GM23338 (cell line): Measurements from ENCODE around the gene TAF1L. TPM values are rescaled to one million over a fixed set of nuclear protein-coding genes. Genes with fewer than 3 reads are reported as not detected.

Source experiments
- ATAC-seq: fragments of 200-7000 bp; cut with Tn5 transposase; 3 replicates; pipeline ENCODE4 v1.9.1; 2020
- DNase-seq: peaks from one replicate; pipeline ENCODE4 v3.0.0-alpha.2; 2015; ENCODE audit warnings: low spot score
- H2AFZ ChIP-seq: fragments of 200-600 bp; sonication (generic); 2 replicates; pipeline ENCODE4 v1.8.0; 2016; ENCODE audit warnings: antibody characterized with exemption, mild to moderate bottlenecking, moderate library complexity
- H3F3A ChIP-seq: fragments of 200-600 bp; sonication (generic); replicated peaks from 2 replicates; pipeline ENCODE4 v1.8.0; 2017; ENCODE audit warnings: antibody characterized with exemption, mixed run types, low read depth
- H3K27ac ChIP-seq: fragments of 200-600 bp; sonication (generic); 2 replicates; pipeline ENCODE4 v1.6.1; 2016; ENCODE audit warnings: low read depth
- H3K27me3 ChIP-seq: fragments of 200-600 bp; sonication (generic); 2 replicates; pipeline ENCODE4 v1.8.0; 2016; ENCODE audit warnings: mild to moderate bottlenecking, mixed run types, moderate library complexity; ENCODE audit not compliant: insufficient read depth
- H3K36me3 ChIP-seq: fragments of 200-600 bp; sonication (generic); 2 replicates; pipeline ENCODE4 v1.8.0; 2016; ENCODE audit warnings: mild to moderate bottlenecking; ENCODE audit not compliant: insufficient read depth
- H3K4me1 ChIP-seq: fragments of 200-600 bp; sonication (generic); 2 replicates; pipeline ENCODE4 v1.8.0; 2016; ENCODE audit warnings: mild to moderate bottlenecking, moderate library complexity; ENCODE audit not compliant: insufficient read depth
- H3K4me2 ChIP-seq: fragments of 200-600 bp; sonication (generic); 2 replicates; pipeline ENCODE4 v1.7.1; 2017; ENCODE audit warnings: mixed run types
- H3K4me3 ChIP-seq: fragments of 200-600 bp; sonication (generic); 2 replicates; pipeline ENCODE4 v1.6.1; 2016; ENCODE audit warnings: mixed run types
- H3K79me2 ChIP-seq: fragments of 200-600 bp; sonication (generic); replicated peaks from 2 replicates; pipeline ENCODE4 v1.8.0; 2017; ENCODE audit warnings: mild to moderate bottlenecking; ENCODE audit not compliant: insufficient read depth
- H3K9me2 ChIP-seq: fragments of 200-600 bp; sonication (generic); 2 replicates; pipeline ENCODE4 v1.8.0; 2017; ENCODE audit not compliant: insufficient read depth
- H4K20me1 ChIP-seq: fragments of 200-600 bp; sonication (generic); replicated peaks from 2 replicates; pipeline ENCODE4 v1.8.0; 2017; ENCODE audit warnings: mild to moderate bottlenecking; ENCODE audit not compliant: insufficient read depth
- H3K27ac Mint-ChIP-seq: 2 replicates; pipeline ENCODE4 v1.8.0; 2020; ENCODE audit warnings: inconsistent platforms, mild to moderate bottlenecking, moderate library complexity, mixed read lengths
- H3K27me3 Mint-ChIP-seq: 3 replicates; pipeline ENCODE4 v1.8.0; 2022; ENCODE audit warnings: low read depth, mild to moderate bottlenecking, moderate library complexity, mixed read lengths, inconsistent platforms; ENCODE audit not compliant: insufficient read depth, poor library complexity
- H3K36me3 Mint-ChIP-seq: 3 replicates; pipeline ENCODE4 v1.8.0; 2021; ENCODE audit warnings: low read depth, mild to moderate bottlenecking, inconsistent platforms, moderate library complexity, mixed read lengths
- H3K4me1 Mint-ChIP-seq: 3 replicates; pipeline ENCODE4 v1.8.0; 2020; ENCODE audit warnings: mild to moderate bottlenecking, inconsistent platforms, mixed read lengths
- H3K4me3 Mint-ChIP-seq: 3 replicates; pipeline ENCODE4 v1.8.0; 2021; ENCODE audit warnings: moderate library complexity, mild to moderate bottlenecking, inconsistent platforms, mixed read lengths
- H3K9me3 Mint-ChIP-seq: 3 replicates; pipeline ENCODE4 v1.8.0; 2020; ENCODE audit warnings: moderate library complexity, mild to moderate bottlenecking, inconsistent platforms, mixed read lengths
- CREB1 ChIP-seq: fragments of 250-450 bp; sonication (Bioruptor Pico); IDR thresholded peaks from 2 replicates; pipeline ENCODE4 v1.5.0; 2020; ENCODE audit warnings: low read depth, mild to moderate bottlenecking, moderate library complexity
- CTCF ChIP-seq, 2 experiments: fragments of 200-600 bp in 1 of 2; sonication (generic) in 1 of 2; conservative IDR thresholded peaks; 2 replicates each; pipeline versions ENCODE4 v1.5.1 to v1.6.1; 2016 to 2017; ENCODE audit warnings: antibody characterized with exemption in 2 of 2, low read depth in 2 of 2, mild to moderate bottlenecking in 2 of 2, moderate library complexity in 1 of 2
- ETS1 ChIP-seq: IDR thresholded peaks from 2 replicates; pipeline ENCODE4 v1.6.1; 2016; ENCODE audit warnings: antibody characterized with exemption
- EZH2 ChIP-seq: fragments of 200-600 bp; sonication (generic); IDR thresholded peaks from one replicate; pipeline ENCODE4 v1.8.0; 2017; ENCODE audit warnings: antibody characterized with exemption, mild to moderate bottlenecking, low read depth; ENCODE audit not compliant: unreplicated experiment
- EZH2phosphoT487 ChIP-seq: fragments of 200-600 bp; sonication (generic); IDR thresholded peaks from one replicate; pipeline ENCODE4 v1.8.1; 2018; ENCODE audit warnings: antibody characterized with exemption; ENCODE audit not compliant: unreplicated experiment
- JUNB ChIP-seq: IDR thresholded peaks from one replicate; pipeline ENCODE4 v1.6.1; 2016; ENCODE audit warnings: antibody characterized with exemption; ENCODE audit not compliant: unreplicated experiment
- NANOG ChIP-seq: IDR thresholded peaks from 2 replicates; pipeline ENCODE4 v1.6.1; 2016; ENCODE audit warnings: antibody characterized with exemption, borderline replicate concordance
- POLR2AphosphoS5 ChIP-seq: IDR thresholded peaks from 2 replicates; pipeline ENCODE4 v1.6.1; 2016; ENCODE audit warnings: antibody characterized with exemption, low read depth
- REST ChIP-seq: IDR thresholded peaks from one replicate; pipeline ENCODE4 v1.6.1; 2018; ENCODE audit warnings: antibody characterized with exemption; ENCODE audit not compliant: unreplicated experiment
- ZNF114 ChIP-seq: fragments of 250-450 bp; sonication (Bioruptor Pico); IDR thresholded peaks from 2 replicates; pipeline ENCODE4 v1.5.0; 2020; ENCODE audit warnings: mild to moderate bottlenecking, moderate library complexity
- ZNF331 ChIP-seq: fragments of 250-450 bp; sonication (Bioruptor Pico); IDR thresholded peaks from 2 replicates; pipeline ENCODE4 v1.5.0; 2020; ENCODE audit warnings: low read depth, mild to moderate bottlenecking, moderate library complexity
- polyA plus RNA-seq: library from polyadenylated mRNA; unstranded; fragments of >200 nt; fragmentation: Nextera tagmentation; extraction: Ambion mirVana; gene quantifications from 2 replicates; pipeline ENCODE4 v1.2.1, GENCODE V29; 2016
- total RNA-seq: library from RNA; depleted of rRNA; stranded (reverse); fragments of >200 nt; shearing (Covaris generic); gene quantifications from 2 replicates; pipeline ENCODE4 v1.2.3, GENCODE V29; 2014

Gene TAF1L
- total and polyA plus RNA-seq, 2 experiments from 2014 or later, result 0.07 TPM; not detected in 1

DNA sequence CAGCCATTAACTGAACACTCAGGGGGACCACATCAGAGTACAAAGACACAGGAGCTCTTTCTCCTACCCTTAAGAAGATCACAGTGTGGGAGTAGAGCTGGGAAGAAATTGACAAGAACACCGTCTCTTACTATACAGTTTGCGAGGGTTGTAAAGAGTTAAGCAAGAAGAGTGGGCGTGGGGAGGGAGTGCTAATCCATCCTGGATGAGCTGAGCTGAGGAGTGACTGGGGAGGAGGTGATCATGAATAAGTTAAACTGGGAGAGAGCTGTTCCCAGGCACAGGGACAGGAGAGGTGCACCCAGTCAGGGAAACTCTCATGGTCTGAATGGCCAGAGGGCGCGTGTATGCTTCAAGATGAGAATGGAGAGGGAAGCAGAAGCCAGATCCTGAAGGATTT lies 17.2 kb downstream of the TAF1L start (continued):
- TF ChIP-seq JUNB (no peak), REST (no peak), ZNF114 (CRISPR knock-in tag) (no peak), NANOG (no peak), CREB1 (CRISPR knock-in tag) (no peak), CTCF (conservative IDR thresholded peaks at IDR 0.05; ENCODE audit: low read depth in 2 of 2) (no peak), EZH2phosphoT487 (no peak), ZNF331 (CRISPR knock-in tag) (no peak), POLR2AphosphoS5 (no peak)

- no peak for DNase-seq
- no peaks in the 10 kb centered on the region for H3K79me2 ChIP-seq
- H3F3A ChIP-seq, result no peaks in the 10 kb centered on the region
- no peaks in the 10 kb centered on the region for H3K36me3 ChIP-seq
- H3K4me2 ChIP-seq, result no peak overlapping the region
- Mint-ChIP-seq H3K27ac (no peak overlapping the region), H3K36me3 (no peaks in the 10 kb centered on the region), H3K4me3 (no peak overlapping the region), H3K27me3 (no peaks in the 10 kb centered on the region), H3K4me1 (no peaks in the 10 kb centered on the region), H3K9me3 (peaks cover 9% of the 10 kb centered on the region)
- H4K20me1 ChIP-seq, result no peaks in the 10 kb centered on the region
- H3K4me3 ChIP-seq, result no peak overlapping the region
- H2AFZ ChIP-seq, result no peak overlapping the region
- no peak overlapping the region for H3K27ac ChIP-seq
- H3K4me1 ChIP-seq, result no peaks in the 10 kb centered on the region
- H3K9me2 ChIP-seq, result no peaks in the 10 kb centered on the region; the same call in 1 of the 2 replicates
- no peaks in the 10 kb centered on the region for H3K27me3 ChIP-seq
- ATAC-seq, result no peak
- TF ChIP-seq EZH2 (no peak), ZNF114 (CRISPR knock-in tag) (no peak), CTCF (conservative IDR thresholded peaks at IDR 0.05; ENCODE audit: low read depth in 2 of 2) (no peak), EZH2phosphoT487 (no peak), POLR2AphosphoS5 (no peak), ETS1 (no peak), ZNF331 (CRISPR knock-in tag) (no peak), JUNB (no peak)
Observed at GRCh38 chr9:32606811-32607210, 28.7 kb downstream of the TAF1L start.
